GM18951 (cell line): Measurements from ENCODE around the gene CLP1.

ENCODE experiments used
- POLR2A ChIP-seq: IDR thresholded peaks from 4 replicates; pipeline ENCODE4 v1.6.1; 2011; ENCODE audit warnings: mild to moderate bottlenecking; ENCODE audit not compliant: insufficient read length, insufficient read depth; ENCODE audit errors: extremely low read depth
- in situ Hi-C: fragments of 300-500 bp; cut with MboI; formaldehyde crosslinking; loops from one replicate; pipeline ENCODE4 v1.12.0; 2022; ENCODE audit warnings: low sequenced_read_pairs, mixed read lengths, inconsistent platforms; ENCODE audit not compliant: unreplicated experiment

The CLP1 gene

DNA sequence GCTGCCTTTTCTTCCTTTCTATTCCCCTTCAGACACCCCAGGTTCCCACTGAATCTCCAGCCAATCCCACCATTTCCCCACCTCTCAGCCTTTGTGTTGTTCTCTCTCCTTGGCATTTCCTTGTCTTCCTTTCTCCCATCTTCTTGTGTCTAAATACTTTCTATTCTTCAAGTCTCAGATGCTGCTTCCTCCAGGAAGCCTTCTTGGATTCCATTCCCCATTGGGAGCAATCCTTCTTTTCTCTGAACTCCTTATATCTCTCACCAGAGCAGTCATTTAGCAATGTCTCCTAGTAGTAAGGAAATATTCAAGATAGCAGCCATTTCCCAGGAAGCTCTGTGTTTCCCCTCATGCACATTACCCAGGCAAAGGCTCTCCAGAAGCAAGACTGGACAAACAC, 23.3 kb upstream of the CLP1 start:
- in situ Hi-C loops, result no loop called here
- no peak for TF ChIP-seq POLR2A

DNA sequence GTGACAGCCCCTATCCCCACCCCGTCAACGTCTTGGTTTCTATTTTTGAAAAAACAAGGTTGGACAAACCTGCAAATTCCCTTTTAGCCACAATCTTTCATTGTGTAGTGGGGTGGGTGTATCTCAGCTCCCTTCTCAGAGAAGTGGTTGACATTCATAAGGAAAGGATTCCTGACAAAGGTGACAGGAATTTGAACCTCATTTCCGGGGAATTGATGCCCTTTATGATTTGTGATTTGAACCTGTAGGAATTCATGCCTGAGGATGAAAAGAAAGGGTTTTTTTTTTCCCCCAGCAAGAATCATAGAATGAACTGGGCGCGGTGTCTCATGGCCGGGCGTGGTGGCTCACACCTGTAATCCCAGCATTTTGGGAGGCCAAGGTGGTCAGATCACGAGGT, 22.3 kb upstream of the CLP1 start:
- no peak for TF ChIP-seq POLR2A
- in situ Hi-C loops, result no loop called here

DNA sequence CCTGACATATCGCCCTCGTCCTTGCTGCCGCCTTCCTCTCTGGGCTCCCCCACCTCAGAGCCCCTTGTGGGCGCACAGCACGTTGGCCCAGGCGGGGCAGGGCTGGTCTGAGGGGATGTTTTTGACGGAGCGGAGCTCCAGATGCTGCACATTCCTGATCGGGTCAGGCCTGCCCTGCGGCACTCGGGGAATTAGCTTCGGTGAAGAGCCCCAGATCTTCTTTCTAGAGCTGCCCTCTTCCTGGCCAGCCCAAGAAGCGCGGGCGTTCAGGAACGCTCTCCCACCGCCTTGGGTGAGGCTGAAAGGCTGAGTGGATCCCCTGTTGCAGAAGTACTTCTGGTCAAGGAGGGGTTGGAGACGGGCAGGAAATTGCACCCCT, 19.9 kb upstream of the CLP1 start:
- TF ChIP-seq POLR2A, result no peak
- in situ Hi-C loops, result no loop called here

DNA sequence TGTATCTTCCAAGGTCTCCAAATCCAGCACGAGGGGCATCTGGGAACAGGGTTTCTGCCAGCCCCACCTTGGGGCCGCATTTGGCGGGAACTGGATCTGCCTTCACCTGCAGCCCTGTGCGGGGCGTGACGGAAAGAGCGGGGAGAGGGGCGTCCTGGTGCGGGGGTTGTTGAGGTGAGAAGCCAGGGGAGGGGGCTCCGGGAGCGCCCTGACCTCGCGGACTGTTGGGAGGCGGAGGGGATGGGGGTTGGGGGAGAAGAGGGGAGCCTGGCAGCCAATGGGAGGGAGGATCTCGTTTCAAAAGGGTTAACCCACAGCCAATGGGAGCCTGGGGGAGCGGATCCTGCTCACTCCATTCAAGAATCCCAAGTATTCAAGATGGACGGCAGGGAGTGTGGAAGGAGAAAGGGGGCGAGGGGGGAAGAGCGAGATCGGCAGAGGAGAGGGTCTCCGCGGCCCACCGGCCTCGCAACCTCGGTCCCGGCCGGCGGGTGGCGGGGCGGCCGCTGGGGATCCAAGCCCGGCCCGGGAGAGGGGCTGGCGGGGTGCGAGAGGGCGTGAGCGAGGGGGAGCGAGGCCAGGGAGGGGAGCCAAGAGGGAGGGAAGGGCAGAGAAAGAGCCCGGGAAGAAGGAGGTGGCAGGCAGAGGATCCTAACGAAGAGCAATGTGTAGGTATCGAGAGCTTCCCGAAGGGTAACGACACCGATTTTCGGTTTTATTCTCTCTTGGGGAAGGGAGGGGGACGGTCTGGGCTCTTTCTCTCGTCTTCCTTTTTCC, 19.4 kb upstream of the CLP1 start:
- in situ Hi-C loops, result no loop called here
- peak; percentile 36 for TF ChIP-seq POLR2A

DNA sequence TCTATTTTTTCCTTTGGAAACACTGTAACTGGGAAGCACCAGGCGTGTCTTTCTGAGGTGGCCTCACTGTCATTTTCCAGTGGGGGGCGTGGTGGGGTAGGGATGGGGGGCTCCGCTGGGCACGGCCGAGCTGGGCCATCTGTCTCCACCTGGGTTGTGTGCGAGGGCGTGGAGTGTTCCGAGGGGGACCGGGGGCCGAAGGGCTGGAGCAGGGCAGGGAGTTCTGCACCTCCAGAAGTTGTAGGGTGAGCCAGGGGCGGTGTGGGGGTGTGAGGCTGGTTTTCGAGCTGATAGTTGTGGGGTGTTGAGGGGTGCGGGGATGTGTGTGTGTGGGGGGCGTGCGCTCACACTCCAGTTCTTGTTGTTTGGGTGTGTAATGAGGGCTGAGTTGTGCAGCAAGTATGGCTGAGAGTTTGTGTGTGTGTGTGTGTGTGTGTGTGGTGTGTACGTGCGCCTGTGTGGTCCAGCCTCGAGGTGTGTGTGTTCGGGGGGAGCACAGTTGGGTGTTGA, 18.7 kb upstream of the CLP1 start:
- in situ Hi-C loops, result no loop called here
- no peak for TF ChIP-seq POLR2A

DNA sequence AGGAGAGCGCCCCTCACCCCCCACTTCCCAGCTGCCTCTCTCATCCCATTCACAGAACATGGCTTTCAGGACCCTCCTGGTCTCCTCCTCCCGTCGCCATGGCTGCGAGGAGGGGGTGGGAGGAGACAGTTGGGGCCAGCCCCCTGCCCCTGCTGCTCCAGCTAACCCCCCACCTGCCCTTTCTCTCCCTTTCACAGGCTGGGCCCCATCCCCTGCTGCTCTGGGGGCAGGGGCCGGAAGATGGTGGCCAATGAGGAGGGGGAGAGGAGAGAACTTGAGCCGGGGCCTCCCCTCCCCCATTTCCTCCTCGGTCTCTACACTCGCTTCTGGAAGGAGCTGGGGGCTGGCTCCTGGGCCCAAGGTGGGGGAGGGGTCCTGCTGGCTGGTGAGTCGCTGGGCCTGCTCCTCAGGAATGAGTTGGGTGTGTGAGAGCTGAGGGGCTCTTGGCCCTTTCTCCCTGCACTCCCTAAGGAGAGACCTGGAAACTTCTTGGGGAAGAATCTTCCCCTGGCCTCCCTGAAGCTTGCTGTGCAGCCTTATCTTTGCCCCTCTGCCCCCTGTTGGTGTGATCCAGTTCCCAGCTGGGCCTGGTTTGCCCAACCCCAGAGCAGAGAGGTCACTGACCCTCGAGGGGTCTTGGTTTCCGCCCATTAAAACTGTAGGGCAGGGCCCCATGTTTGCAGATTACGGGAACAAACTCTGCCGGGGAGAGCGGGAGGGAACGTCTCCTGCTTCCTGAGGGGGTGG, 18.1 kb upstream of the CLP1 start:
- in situ Hi-C loops, result loop anchor here (5.0 kb wide), 1 partner anchor 72 kb away; the partner anchor contains the start of gene UBE2L6

DNA sequence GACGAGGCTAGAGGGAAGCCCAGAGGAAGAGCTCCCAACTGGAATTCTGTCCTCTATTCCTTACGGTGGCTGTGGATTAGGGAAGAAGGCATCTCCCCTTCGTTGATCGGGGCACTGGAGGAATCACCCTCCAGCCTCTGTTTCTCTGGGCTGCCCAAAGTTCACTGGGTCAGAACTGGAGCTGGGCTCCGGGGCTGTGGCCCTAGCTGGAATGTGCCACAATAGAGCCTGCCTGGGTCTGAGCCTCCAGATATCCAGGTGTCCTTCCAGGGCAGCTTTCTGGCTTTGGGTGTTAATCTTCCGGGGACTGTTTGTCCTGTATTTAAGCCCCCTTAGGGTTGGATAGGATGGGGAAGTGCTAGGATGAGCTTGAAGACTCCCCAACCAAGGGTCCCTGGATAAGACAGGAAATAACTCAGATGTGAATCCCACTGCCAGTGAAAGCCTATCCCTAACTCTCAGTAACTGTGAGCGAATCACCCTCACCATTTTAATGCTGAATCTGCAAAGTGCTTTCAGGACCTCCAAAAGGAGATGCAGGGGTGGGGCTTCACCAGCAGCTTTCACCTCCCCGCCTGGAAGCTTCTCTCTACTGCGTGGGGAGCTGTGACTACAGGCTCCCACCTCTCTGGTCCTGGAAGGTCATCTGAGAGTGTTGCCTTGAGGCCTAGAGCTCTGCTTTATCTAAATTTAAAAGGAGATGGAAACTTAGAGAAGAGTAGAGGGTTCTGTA, 17.3 kb upstream of the CLP1 start:
- in situ Hi-C loops, result loop anchor here (5.0 kb wide), 1 partner anchor 73 kb away; the partner anchor contains the start of gene UBE2L6
- no peak for TF ChIP-seq POLR2A

More for the DNA sequence above, 18.1 kb upstream of the CLP1 start:
- TF ChIP-seq POLR2A, result no peak

DNA sequence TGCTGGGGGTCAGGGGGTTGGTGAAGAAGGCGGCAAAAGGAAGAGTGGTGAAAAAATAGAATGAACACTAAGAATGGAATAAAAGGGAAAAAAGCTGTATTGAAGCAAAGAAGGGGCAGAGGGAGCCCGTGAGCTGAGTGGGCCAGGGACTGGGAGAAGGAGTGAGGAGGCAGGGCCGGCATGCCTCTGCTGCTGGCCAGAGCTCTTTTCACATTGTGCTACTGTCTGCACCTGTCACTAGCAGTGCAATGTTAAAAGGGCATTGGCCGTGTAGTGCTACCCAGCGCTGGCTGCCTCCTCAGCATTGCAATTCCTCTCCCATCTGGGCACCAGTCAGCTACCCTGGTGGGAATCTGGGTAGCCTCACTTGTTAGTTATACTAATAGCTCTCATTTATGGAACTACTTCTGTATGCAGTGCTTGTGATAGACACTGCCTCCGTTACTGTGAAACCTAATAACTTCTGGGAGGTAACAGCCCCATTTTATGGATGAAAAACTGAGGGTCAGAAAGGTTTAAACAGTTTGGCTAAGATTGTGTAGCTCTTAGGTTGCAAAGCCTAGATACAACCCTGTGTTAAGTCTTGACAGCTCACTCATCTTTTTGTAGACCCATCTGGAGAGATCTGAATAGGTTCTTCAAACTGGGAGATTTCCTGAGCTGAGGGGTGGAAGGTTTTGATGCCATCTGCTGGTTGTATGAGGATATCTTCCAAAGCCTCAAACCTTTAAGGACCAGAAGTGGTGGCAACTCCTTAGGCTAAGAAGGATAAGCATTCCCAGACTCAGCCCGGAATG, 16.4 kb upstream of the CLP1 start:
- in situ Hi-C loops, result loop anchor here (5.0 kb wide), 1 partner anchor 74 kb away; the partner anchor contains the start of gene UBE2L6
- TF ChIP-seq POLR2A, result no peak

DNA sequence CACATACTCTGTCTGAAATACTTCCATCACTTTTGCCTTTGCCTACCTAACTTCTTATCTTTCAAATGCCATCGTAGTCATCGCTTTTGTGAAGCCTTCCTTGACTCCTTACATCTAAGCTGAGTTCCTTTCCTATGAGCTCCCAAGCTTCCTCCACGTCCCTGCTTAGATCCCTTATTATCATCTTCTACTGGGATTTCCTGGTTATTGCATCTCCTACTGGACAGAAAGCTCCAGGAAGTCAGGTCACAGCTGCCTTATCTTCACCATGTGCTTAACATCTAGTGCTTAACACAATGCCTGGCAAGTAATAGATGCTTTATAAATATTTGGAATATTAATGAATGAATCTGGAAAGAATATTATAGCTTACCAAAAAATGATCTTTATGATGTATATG, 13.8 kb upstream of the CLP1 start:
- TF ChIP-seq POLR2A, result no peak
- in situ Hi-C loops, result loop anchor here (5.0 kb wide), 1 partner anchor 77 kb away; the partner anchor contains the start of gene UBE2L6

DNA sequence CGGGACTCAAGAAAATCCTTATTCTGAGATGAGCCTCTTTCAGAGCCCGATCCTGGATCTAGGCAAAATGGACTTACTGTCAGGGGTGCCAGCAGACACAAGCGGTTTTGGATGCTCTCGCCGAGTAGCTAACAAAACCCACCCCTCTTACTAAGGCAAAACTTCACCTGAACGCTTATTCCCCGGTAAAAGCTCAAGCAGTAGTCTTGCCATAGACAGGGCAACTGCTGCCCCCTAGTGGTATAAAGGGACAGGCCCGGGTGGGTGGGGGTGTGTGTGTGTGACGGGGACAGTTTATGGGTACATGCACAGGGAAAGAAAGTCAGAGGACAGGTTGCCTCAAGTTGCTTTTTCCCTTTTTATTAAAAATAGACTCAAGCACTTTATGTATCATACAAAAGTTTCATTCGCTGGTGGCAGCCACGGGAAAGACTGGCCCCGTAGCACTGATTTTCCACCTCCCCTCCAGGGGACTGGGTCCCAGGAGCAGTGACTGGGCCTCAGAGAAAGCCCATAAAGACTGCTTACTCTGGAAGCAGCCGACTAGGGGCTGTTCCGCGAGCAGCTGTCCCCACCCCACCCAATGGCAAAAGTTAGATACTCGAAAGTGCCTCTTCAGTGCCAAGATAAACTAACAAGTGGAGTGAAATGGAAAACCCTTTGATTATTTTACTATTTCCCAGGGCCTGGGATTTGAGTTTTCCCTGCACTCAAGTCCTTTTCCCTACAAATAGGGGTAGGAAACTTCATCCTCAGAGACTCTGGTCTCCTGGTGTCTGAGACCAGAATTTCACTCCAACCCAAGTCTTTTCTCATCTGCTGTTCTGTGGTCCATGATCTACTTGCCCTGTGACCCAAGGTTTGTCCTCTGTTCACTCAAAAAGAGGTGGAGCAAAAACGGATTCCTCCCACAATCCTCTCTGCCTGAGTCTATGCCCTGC, 12.5 kb upstream of the CLP1 start:
- TF ChIP-seq POLR2A, result no peak
- in situ Hi-C loops, result loop anchor here (5.0 kb wide), 1 partner anchor 78 kb away; the partner anchor contains the start of gene UBE2L6

DNA sequence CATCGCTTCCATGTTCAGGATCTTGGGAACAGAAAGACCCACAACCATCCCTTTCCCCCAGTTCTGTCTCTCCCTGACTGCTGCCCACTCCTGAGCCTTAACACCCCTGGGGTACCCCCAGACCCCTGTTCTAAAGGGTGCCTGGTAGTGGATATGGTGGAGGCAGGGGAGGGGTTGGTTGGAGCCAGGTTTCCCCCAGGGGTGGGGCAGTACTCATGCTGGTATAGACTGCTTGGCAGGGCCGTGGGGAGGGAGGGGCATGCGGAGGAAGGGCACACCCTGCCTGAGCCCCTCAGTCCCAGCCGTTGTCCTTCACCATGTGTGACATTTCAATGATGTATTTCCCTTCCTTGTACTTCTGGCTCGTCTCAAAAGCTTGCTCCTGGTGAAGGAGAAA, 11.9 kb upstream of the CLP1 start:
- TF ChIP-seq POLR2A, result no peak
- in situ Hi-C loops, result no loop called here
